ENCODE results near the gene PTPA.

PTPA gene

GRCh38 chr9:129110740-129111527, at the start of gene PTPA, which contains the start of gene CRAT:
Gene PTPA, plus strand, starts transcription at chr9:129111415. Its CDS starts 186 bp downstream, at chr9:129111601.
Gene CRAT, minus strand, starts transcription at chr9:129110793. Its CDS starts 284 bp downstream, at chr9:129110509.
- Histone ChIP-seq H3K36me3 (ENCODE audit: control insufficient read depth in 1 of 2, insufficient read depth in 2 of 2, low read length in 2 of 2) (peaks cover 0 to 14% of the 10 kb centered on the region in 2 donors), H3K27ac (ENCODE audit: low read length) (peak within 1 kb of the TSS; percentile 98), H3K27me3 (ENCODE audit: low read depth, low read length) (no peaks in the 10 kb centered on the region), H3K9me3 (ENCODE audit: control insufficient read depth in 1 of 2, low read length in 2 of 2) (no peaks in the 10 kb centered on the region), H3K4me3 (ENCODE audit: low read depth in 1 of 2, low read length in 2 of 2) (peak within 1 kb of the TSS; percentile 83 to 95), H3K4me1 (ENCODE audit: control insufficient read depth in 1 of 2, insufficient read depth in 2 of 2, low read length in 2 of 2) (peaks cover 13 to 26% of the 10 kb centered on the region in 2 donors)

GRCh38 chr9:129063061-129063460, 48.2 kb upstream of the PTPA start:
- Histone ChIP-seq H3K9me3 (ENCODE audit: control insufficient read depth in 1 of 2, low read length in 2 of 2) (no peaks in the 10 kb centered on the region), H3K36me3 (ENCODE audit: control insufficient read depth in 1 of 2, insufficient read depth in 2 of 2, low read length in 2 of 2) (peaks cover 24 to 75% of the 10 kb centered on the region in 2 donors), H3K27ac (ENCODE audit: low read length) (no peak overlapping the region), H3K4me1 (ENCODE audit: control insufficient read depth in 1 of 2, insufficient read depth in 2 of 2, low read length in 2 of 2) (no peaks in the 10 kb centered on the region), H3K27me3 (ENCODE audit: low read depth, low read length) (no peaks in the 10 kb centered on the region), H3K4me3 (ENCODE audit: low read depth in 1 of 2, low read length in 2 of 2) (no peak overlapping the region)

DNA sequence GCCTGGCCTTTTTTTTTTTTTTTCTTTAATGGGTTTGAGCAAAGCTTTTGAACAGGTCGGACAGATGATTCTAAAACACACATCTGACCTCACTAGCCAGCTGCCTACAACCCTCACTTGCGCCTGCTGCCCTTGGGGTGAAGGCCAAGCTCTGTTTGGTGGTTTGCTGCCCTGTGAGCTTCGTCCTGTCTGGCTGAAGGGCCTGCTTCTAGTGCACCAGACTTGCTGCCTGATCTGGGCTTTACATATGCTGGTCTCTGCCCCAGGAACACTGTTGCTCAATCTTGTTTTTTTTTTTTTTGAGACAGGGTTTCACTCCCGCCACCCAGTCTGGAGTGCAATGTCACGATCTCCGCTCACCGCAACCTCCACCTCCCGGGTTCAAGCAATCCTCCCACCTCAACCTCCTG, 46.7 kb upstream of the PTPA start:
- Histone ChIP-seq H3K27ac (ENCODE audit: low read length) (no peak overlapping the region), H3K4me3 (ENCODE audit: low read depth in 1 of 2, low read length in 2 of 2) (no peak overlapping the region), H3K9me3 (ENCODE audit: control insufficient read depth in 1 of 2, low read length in 2 of 2) (no peaks in the 10 kb centered on the region), H3K36me3 (ENCODE audit: control insufficient read depth in 1 of 2, insufficient read depth in 2 of 2, low read length in 2 of 2) (peaks cover 21 to 82% of the 10 kb centered on the region in 2 donors), H3K27me3 (ENCODE audit: low read depth, low read length) (no peaks in the 10 kb centered on the region), H3K4me1 (ENCODE audit: control insufficient read depth in 1 of 2, insufficient read depth in 2 of 2, low read length in 2 of 2) (no peaks in the 10 kb centered on the region)

DNA sequence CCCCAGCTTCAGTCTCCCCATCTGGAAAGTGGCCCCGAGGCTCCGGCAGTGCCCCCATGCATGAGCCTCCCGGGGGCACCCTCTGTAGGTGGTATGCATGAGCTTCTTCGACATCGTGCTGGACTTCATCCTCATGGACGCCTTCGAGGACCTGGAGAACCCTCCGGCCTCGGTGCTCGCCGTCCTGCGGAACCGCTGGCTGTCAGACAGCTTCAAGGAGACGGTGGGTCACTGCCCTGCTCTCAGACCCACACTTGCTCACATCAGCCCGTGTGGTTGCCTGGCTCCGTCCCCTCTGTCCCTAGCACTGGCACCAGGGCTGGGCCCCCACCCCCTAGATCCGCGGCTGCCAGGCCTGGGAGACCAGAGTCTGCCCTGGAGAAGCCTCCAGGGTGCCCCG, 43.1 kb upstream of the PTPA start:
- Histone ChIP-seq H3K4me3 (ENCODE audit: low read depth in 1 of 2, low read length in 2 of 2) (no peak overlapping the region), H3K36me3 (ENCODE audit: control insufficient read depth in 1 of 2, insufficient read depth in 2 of 2, low read length in 2 of 2) (peaks cover 10 to 68% of the 10 kb centered on the region in 2 donors), H3K9me3 (ENCODE audit: control insufficient read depth in 1 of 2, low read length in 2 of 2) (no peaks in the 10 kb centered on the region), H3K27me3 (ENCODE audit: low read depth, low read length) (no peaks in the 10 kb centered on the region), H3K27ac (ENCODE audit: low read length) (no peak overlapping the region), H3K4me1 (ENCODE audit: control insufficient read depth in 1 of 2, insufficient read depth in 2 of 2, low read length in 2 of 2) (no peaks in the 10 kb centered on the region)

DNA sequence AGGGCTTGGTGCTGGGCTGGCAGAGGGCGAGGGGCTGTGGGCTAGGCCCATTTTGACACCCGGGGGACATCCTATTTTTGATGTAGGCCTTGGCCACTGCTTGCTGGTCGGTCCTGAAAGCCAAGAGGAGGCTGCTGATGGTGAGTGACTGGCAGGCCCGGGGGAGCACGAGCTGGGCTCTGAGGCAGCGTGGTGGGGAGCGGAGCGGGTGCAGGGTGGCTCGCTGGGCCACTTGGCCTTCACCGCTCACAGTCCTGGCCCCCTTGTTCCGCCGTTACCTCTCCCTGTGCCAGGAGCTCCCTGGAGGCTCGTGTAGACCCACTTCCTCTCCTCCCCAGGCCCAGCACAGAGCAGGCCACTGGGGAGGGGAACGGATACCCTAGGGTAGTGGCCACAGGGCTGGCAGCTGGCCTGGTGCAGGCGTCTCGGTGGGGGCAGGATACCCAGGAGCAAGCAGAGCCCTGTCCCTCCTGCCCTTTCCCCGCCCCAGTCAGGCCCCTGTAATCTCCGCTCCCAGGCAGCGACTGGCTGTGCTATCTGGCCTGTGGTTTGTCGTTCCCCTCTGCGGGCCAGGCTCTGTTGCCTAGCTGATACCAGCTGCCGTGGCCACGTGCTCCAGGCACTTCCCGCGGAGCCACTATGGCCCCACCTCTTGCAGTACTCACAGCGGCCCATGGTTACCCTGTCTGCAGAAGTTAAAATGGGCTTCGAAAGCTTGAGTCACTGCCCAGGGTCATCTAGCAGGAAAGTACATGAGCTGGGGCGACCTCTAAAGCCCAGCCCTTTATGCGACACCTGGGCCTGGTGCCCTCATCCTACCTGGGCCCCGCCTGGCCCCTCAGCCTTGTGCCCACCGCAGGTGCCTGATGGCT, 42.0 kb upstream of the PTPA start:
- H3K4me3 ChIP-seq (ENCODE audit: low read depth in 1 of 2, low read length in 2 of 2): no peak overlapping the region
- H3K4me1 ChIP-seq (ENCODE audit: control insufficient read depth in 1 of 2, insufficient read depth in 2 of 2, low read length in 2 of 2): no peaks in the 10 kb centered on the region
- H3K9me3 ChIP-seq (ENCODE audit: control insufficient read depth in 1 of 2, low read length in 2 of 2): no peaks in the 10 kb centered on the region
- H3K36me3 ChIP-seq (ENCODE audit: control insufficient read depth in 1 of 2, insufficient read depth in 2 of 2, low read length in 2 of 2): peaks cover 6 to 59% of the 10 kb centered on the region in 2 donors
- no peak overlapping the region for H3K27ac ChIP-seq (ENCODE audit: low read length)
- no peaks in the 10 kb centered on the region for H3K27me3 ChIP-seq (ENCODE audit: low read depth, low read length)

- Histone ChIP-seq H3K4me3 (ENCODE audit: low read depth in 1 of 2, low read length in 2 of 2) (no peak overlapping the region), H3K27ac (ENCODE audit: low read length) (no peak overlapping the region)
These were observed 41.2 kb upstream of the PTPA start for GRCh38 chr9:129069862-129070641.

GRCh38 chr9:129070696-129071525, 40.3 kb upstream of the PTPA start:
- Histone ChIP-seq H3K36me3 (ENCODE audit: control insufficient read depth in 1 of 2, insufficient read depth in 2 of 2, low read length in 2 of 2) (peaks cover 2 to 43% of the 10 kb centered on the region in 2 donors), H3K4me3 (ENCODE audit: low read depth in 1 of 2, low read length in 2 of 2) (no peak overlapping the region), H3K9me3 (ENCODE audit: control insufficient read depth in 1 of 2, low read length in 2 of 2) (no peaks in the 10 kb centered on the region), H3K27me3 (ENCODE audit: low read depth, low read length) (no peaks in the 10 kb centered on the region), H3K4me1 (ENCODE audit: control insufficient read depth in 1 of 2, insufficient read depth in 2 of 2, low read length in 2 of 2) (no peaks in the 10 kb centered on the region), H3K27ac (ENCODE audit: low read length) (no peak overlapping the region)

More at GRCh38 chr9:129069862-129070641, 41.2 kb upstream of the PTPA start:
- H3K27me3 ChIP-seq (ENCODE audit: low read depth, low read length): no peaks in the 10 kb centered on the region
- peaks cover 6 to 51% of the 10 kb centered on the region in 2 donors for H3K36me3 ChIP-seq (ENCODE audit: control insufficient read depth in 1 of 2, insufficient read depth in 2 of 2, low read length in 2 of 2)
- no peaks in the 10 kb centered on the region for H3K4me1 ChIP-seq (ENCODE audit: control insufficient read depth in 1 of 2, insufficient read depth in 2 of 2, low read length in 2 of 2)
- no peaks in the 10 kb centered on the region for H3K9me3 ChIP-seq (ENCODE audit: control insufficient read depth in 1 of 2, low read length in 2 of 2)

DNA sequence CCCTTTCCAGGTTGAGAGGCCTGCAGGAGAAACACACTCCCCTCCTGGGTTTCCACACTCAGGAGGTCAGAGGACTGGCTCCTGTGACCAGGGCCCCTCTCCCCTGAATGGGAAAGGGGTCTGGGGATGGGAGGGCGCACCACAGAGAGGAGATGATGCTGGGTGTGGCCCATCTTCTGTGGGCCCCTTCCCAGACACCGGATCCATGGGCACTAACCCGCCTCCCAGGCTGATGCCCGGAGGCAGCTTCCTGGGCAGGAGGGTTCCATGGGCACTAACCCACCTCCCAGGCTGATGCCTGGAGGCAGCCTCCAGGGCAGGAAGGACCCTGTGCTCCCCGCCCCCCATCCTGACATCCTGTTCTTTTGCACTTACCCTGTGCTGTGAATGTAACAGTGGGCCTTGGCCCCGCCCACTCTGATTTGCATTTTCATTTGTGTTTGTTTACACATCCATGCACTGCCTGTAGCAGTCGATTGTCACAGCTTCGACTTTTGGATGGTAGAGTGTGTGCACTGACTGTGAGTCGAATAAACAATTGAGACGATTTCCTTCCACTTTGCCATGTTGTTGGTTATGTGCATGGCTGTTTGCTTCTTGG, 39.6 kb upstream of the PTPA start:
- Histone ChIP-seq H3K4me1 (ENCODE audit: control insufficient read depth in 1 of 2, insufficient read depth in 2 of 2, low read length in 2 of 2) (no peaks in the 10 kb centered on the region), H3K27ac (ENCODE audit: low read length) (no peak overlapping the region), H3K27me3 (ENCODE audit: low read depth, low read length) (no peaks in the 10 kb centered on the region), H3K9me3 (ENCODE audit: control insufficient read depth in 1 of 2, low read length in 2 of 2) (no peaks in the 10 kb centered on the region), H3K4me3 (ENCODE audit: low read depth in 1 of 2, low read length in 2 of 2) (no peak overlapping the region), H3K36me3 (ENCODE audit: control insufficient read depth in 1 of 2, insufficient read depth in 2 of 2, low read length in 2 of 2) (peaks cover 0 to 39% of the 10 kb centered on the region in 2 donors)

GRCh38 chr9:129072171-129072570, 39.0 kb upstream of the PTPA start:
- H3K27me3 ChIP-seq (ENCODE audit: low read depth, low read length): no peaks in the 10 kb centered on the region
- peaks cover 0 to 37% of the 10 kb centered on the region in 2 donors for H3K36me3 ChIP-seq (ENCODE audit: control insufficient read depth in 1 of 2, insufficient read depth in 2 of 2, low read length in 2 of 2)
- no peak overlapping the region for H3K4me3 ChIP-seq (ENCODE audit: low read depth in 1 of 2, low read length in 2 of 2)
- no peaks in the 10 kb centered on the region for H3K9me3 ChIP-seq (ENCODE audit: control insufficient read depth in 1 of 2, low read length in 2 of 2)
- no peak overlapping the region for H3K27ac ChIP-seq (ENCODE audit: low read length)
- H3K4me1 ChIP-seq (ENCODE audit: control insufficient read depth in 1 of 2, insufficient read depth in 2 of 2, low read length in 2 of 2): no peaks in the 10 kb centered on the region

- Histone ChIP-seq H3K4me3 (ENCODE audit: low read depth in 1 of 2, low read length in 2 of 2) (no peak overlapping the region), H3K27me3 (ENCODE audit: low read depth, low read length) (no peaks in the 10 kb centered on the region), H3K27ac (ENCODE audit: low read length) (no peak overlapping the region), H3K9me3 (ENCODE audit: control insufficient read depth in 1 of 2, low read length in 2 of 2) (no peaks in the 10 kb centered on the region), H3K36me3 (ENCODE audit: control insufficient read depth in 1 of 2, insufficient read depth in 2 of 2, low read length in 2 of 2) (peaks cover 0 to 25% of the 10 kb centered on the region in 2 donors), H3K4me1 (ENCODE audit: control insufficient read depth in 1 of 2, insufficient read depth in 2 of 2, low read length in 2 of 2) (no peaks in the 10 kb centered on the region)
These were observed 37.8 kb upstream of the PTPA start for GRCh38 chr9:129073404-129073803.
